GM12878 (cell line): ENCODE results near the gene CLVS2. TPM values are rescaled to one million over a fixed set of nuclear protein-coding genes. Genes with fewer than 3 reads are reported as not detected.

Experiments used
- ATAC-seq: fragments of 200-7000 bp; cut with Tn5 transposase; 3 replicates; pipeline ENCODE4 v1.9.1; 2020; ENCODE audit warnings: mild to moderate bottlenecking, moderate library complexity
- BruUV-seq: library from RNA; stranded (reverse); fragments of 400-500 nt; replicated peaks from 2 replicates; lab custom pipeline; 2021; lab: Mats Ljungman, UMichigan
- CTCF ChIA-PET: fragments of 300-600 bp; sonication (Branson Sonifier 250); formaldehyde crosslinking; extraction: SDS; loops from one replicate; lab custom pipeline; 2021; ENCODE audit warnings: inconsistent platforms; lab: Yijun Ruan, JAX
- POLR2A ChIA-PET: fragments of 350-600 bp; formaldehyde crosslinking; extraction: SDS; loops from one replicate; lab custom pipeline; 2021; ENCODE audit warnings: inconsistent platforms; lab: Charles Lee
- RAD21 ChIA-PET: fragments of 300-600 bp; sonication (Branson Sonifier 250); formaldehyde crosslinking; loops from one replicate; lab custom pipeline; 2023; ENCODE audit warnings: antibody characterized with exemption; ENCODE audit not compliant: unreplicated experiment; lab: Charles Lee
- SMC1A ChIA-PET: fragments of 300-600 bp; sonication (Branson Sonifier 250); formaldehyde crosslinking; loops from one replicate; lab custom pipeline; 2023; ENCODE audit not compliant: unreplicated experiment, uncharacterized antibody; lab: Charles Lee
- DNase-seq: peaks from one replicate; pipeline ENCODE4 v3.0.0-alpha.2; 2011; ENCODE audit warnings: low read depth, low spot score
- FAIRE-seq: peaks from 3 replicates; lab custom pipeline; 2011; peaks lifted over from hg19 to GRCh38; lab: Jason Lieb, UNC
- H2AFZ ChIP-seq: 2 replicates; pipeline ENCODE4 v1.6.0; 2011; ENCODE audit warnings: low read depth, low read length, control low read depth; ENCODE audit not compliant: control insufficient read depth
- H3K27ac ChIP-seq: 2 replicates; pipeline ENCODE4 v1.5.1; 2011; ENCODE audit warnings: control low read depth; ENCODE audit not compliant: control insufficient read depth, insufficient read depth
- H3K27me3 ChIP-seq, 2 experiments: replicated peaks in 1 of 2; 2 replicates each; pipeline versions ENCODE4 v1.6.0 to v1.6.1; 2011; ENCODE audit warnings: low read length in 1 of 2; ENCODE audit not compliant: control insufficient read depth in 2 of 2, insufficient read depth in 2 of 2
- H3K36me3 ChIP-seq, 2 experiments: 2 replicates each; pipeline ENCODE4 v1.5.1; 2011; ENCODE audit warnings: low read length in 1 of 2; ENCODE audit not compliant: control insufficient read depth in 2 of 2, insufficient read depth in 2 of 2
- H3K4me1 ChIP-seq: 2 replicates; pipeline ENCODE4 v1.6.1; 2011; ENCODE audit warnings: mild to moderate bottlenecking, low read length, moderate library complexity, mixed read lengths; ENCODE audit not compliant: control insufficient read depth, insufficient read depth
- H3K4me2 ChIP-seq: 2 replicates; pipeline ENCODE4 v1.6.0; 2011; ENCODE audit warnings: control low read depth; ENCODE audit not compliant: control insufficient read depth, insufficient read depth
- H3K4me3 ChIP-seq: fragments of 200-600 bp; sonication (generic); 2 replicates; pipeline ENCODE4 v1.5.1; 2016
- H3K79me2 ChIP-seq: 2 replicates; pipeline ENCODE4 v1.6.0; 2011; ENCODE audit warnings: low read length; ENCODE audit not compliant: control insufficient read depth, insufficient read depth
- H3K9ac ChIP-seq: 2 replicates; pipeline ENCODE4 v1.8.0; 2011; ENCODE audit warnings: low read length, control low read depth, mixed read lengths; ENCODE audit not compliant: control insufficient read depth, insufficient read depth
- H3K9me3 ChIP-seq: replicated peaks from 3 replicates; pipeline ENCODE4 v1.5.1; 2011; ENCODE audit warnings: mild to moderate bottlenecking, low read length; ENCODE audit not compliant: control insufficient read depth, insufficient read depth
- H4K20me1 ChIP-seq: 2 replicates; pipeline ENCODE4 v1.6.0; 2011; ENCODE audit not compliant: control insufficient read depth, insufficient read depth
- ATF2 ChIP-seq: IDR thresholded peaks from 2 replicates; pipeline ENCODE4 v1.6.1; 2012; ENCODE audit warnings: low read length, inconsistent platforms
- BHLHE40 ChIP-seq, 2 experiments: fragments of 450-650 bp in 1 of 2; IDR thresholded peaks; 2 replicates each; pipeline ENCODE4 v1.6.1; 2011 to 2017; ENCODE audit warnings: low read depth in 2 of 2, borderline replicate concordance in 1 of 2, improper control_type of control experiment in 1 of 2, low read length in 1 of 2, mild to moderate bottlenecking in 1 of 2
- ETV6 ChIP-seq, 2 experiments: fragments of 450-650 bp in 1 of 2; IDR thresholded peaks in 1 of 2; conservative IDR thresholded peaks in 1 of 2; 2 replicates each; pipeline ENCODE4 v1.6.1; 2014; ENCODE audit warnings: antibody characterized with exemption in 1 of 2, borderline replicate concordance in 1 of 2, low read depth in 1 of 2, mild to moderate bottlenecking in 1 of 2, moderate library complexity in 1 of 2
- KLF5 ChIP-seq: fragments of 450-650 bp; IDR thresholded peaks from 2 replicates; pipeline ENCODE4 v1.6.1; 2014; ENCODE audit warnings: mild to moderate bottlenecking; ENCODE audit not compliant: partially characterized antibody
- MEF2B ChIP-seq: fragments of 450-650 bp; IDR thresholded peaks from 2 replicates; pipeline ENCODE4 v1.6.1; 2018; ENCODE audit warnings: mild to moderate bottlenecking, moderate library complexity; ENCODE audit not compliant: partially characterized antibody, poor library complexity, severe bottlenecking
- NBN ChIP-seq: fragments of 450-650 bp; IDR thresholded peaks from 2 replicates; pipeline ENCODE4 v1.6.1; 2016
- RUNX3 ChIP-seq: IDR thresholded peaks from 2 replicates; pipeline ENCODE4 v1.6.1; 2012; ENCODE audit warnings: low read length, inconsistent platforms
- SMAD5 ChIP-seq: IDR thresholded peaks from 2 replicates; pipeline ENCODE4 v1.6.1; 2016; ENCODE audit warnings: antibody characterized with exemption, low read depth
- SMC3 ChIP-seq: IDR thresholded peaks from 2 replicates; pipeline ENCODE4 v1.6.1; 2011; ENCODE audit warnings: low read length, improper control_type of control experiment, borderline replicate concordance
- SP1 ChIP-seq: IDR thresholded peaks from one replicate; pipeline ENCODE4 v1.6.1; 2011; ENCODE audit warnings: low read depth, low read length
- WGBS: methylation state at CpG from one replicate; pipeline ENCODE4 v1.1.6; 2016; ENCODE audit warnings: low lambda C conversion rate; ENCODE audit not compliant: insufficient replicate concordance, insufficient coverage; ENCODE audit errors: missing lambda C conversion rate; 5-methylcytosine and 5-hydroxymethylcytosine counted together
- in situ Hi-C: fragments of 300-500 bp; cut with MboI; formaldehyde crosslinking; loops from 9 replicates; pipeline ENCODE4 v1.14.3; 2018; ENCODE audit warnings: mixed read lengths
- intact Hi-C: fragments of 100-400 bp; cut with micrococcal nuclease; formaldehyde crosslinking; loops from one replicate; pipeline ENCODE4 v1.14.2; 2022; ENCODE audit not compliant: unreplicated experiment
- polyA plus RNA-seq, 11 experiments: library from polyadenylated mRNA; depleted of rRNA in 4 of 11; unstranded in 6 of 11; stranded (reverse) in 5 of 11; fragments of >200 nt; fragmentation: Nextera tagmentation in 4 of 11; fragmentation: Illumina TruSeq in 1 of 11; extraction: Ambion mirVana in 4 of 11; extraction: Trizol in 1 of 11; gene quantifications; 1 replicate in 1 of 11; 2 replicates in 10 of 11; pipeline versions ENCODE4 v1.2.1 to v1.2.3, GENCODE V29; 2011 to 2016; ENCODE audit warnings: inconsistent platforms in 2 of 11, missing spikeins in 2 of 11, low read depth in 1 of 11
- total RNA-seq, 4 experiments: library from RNA; depleted of rRNA in 3 of 4; stranded (reverse); fragments of >200 nt in 3 of 4; fragmentation: Illumina TruSeq in 1 of 4; extraction: Trizol in 1 of 4; gene quantifications; 2 replicates each; pipeline versions ENCODE4 v1.2.1 to v1.2.3, GENCODE V29; 2013 to 2021

The CLVS2 gene
- total and polyA plus RNA-seq, 10 of the 15 experiments (the other 5 are each of a cell fraction or from before 2014, with no cell fraction given) = not detected

- no TSS peak for BruUV-seq
- no peak for FAIRE-seq
- H3K27me3 ChIP-seq = no peaks in the 10 kb centered on the region
Measured at GRCh38 chr6:123064038-123064437, 68.0 kb downstream of the CLVS2 start.

More at GRCh38 chr6:123064038-123064437, 68.0 kb downstream of the CLVS2 start:
- Histone ChIP-seq H3K4me1 (no peaks in the 10 kb centered on the region), H2AFZ (no peak overlapping the region), H3K36me3 (no peaks in the 10 kb centered on the region), H3K79me2 (no peaks in the 10 kb centered on the region), H3K4me3 (no peak overlapping the region), H4K20me1 (no peaks in the 10 kb centered on the region), H3K4me2 (no peak overlapping the region), H3K9ac (no peak overlapping the region), H3K27ac (no peak overlapping the region), H3K9me3 (no peaks in the 10 kb centered on the region)
- no peak for DNase-seq
- ChIA-PET RAD21 (no interaction called here), SMC1A (interaction anchor here (0.6 kb wide), 1 partner anchor 106 kb away, joined by 3 read pairs; no protein-coding TSS in a partner anchor), CTCF (interaction anchor here (1.2 to 2.0 kb wide), 2 partner anchors 192 to 194 kb away, joined by 3 to 5 read pairs; no protein-coding TSS in a partner anchor), POLR2A (no interaction called here)
- ATAC-seq = no peak
- in situ Hi-C loops = no loop called here
- intact Hi-C loops = no loop called here
- no peak for TF ChIP-seq BHLHE40 (IDR thresholded peaks at IDR 0.05; ENCODE audit: borderline replicate concordance in 1 of 2, low read depth in 2 of 2, low read length in 1 of 2)
- no peak for TF ChIP-seq MEF2B
- no peak for TF ChIP-seq SMAD5
- TF ChIP-seq SMC3 = no peak
- no peak for TF ChIP-seq ETV6 (conservative IDR thresholded peaks at IDR 0.05 in 1 of 2, IDR thresholded peaks at IDR 0.05 in 1 of 2; ENCODE audit: borderline replicate concordance in 1 of 2, low read depth in 1 of 2)
- no peak for TF ChIP-seq KLF5
- no peak for TF ChIP-seq ATF2
- TF ChIP-seq RUNX3 = no peak
- no peak for TF ChIP-seq SP1
- TF ChIP-seq NBN = no peak
- 0% methylated on average over 2 of the region's 2 CpGs for WGBS
